Trophoblast cell (in vitro differentiated cells and primary cell): Measurements from ENCODE around the gene FRMD4A.
A peak's percentile ranks its signal among the peaks of the same experiment; 100 is the strongest.

Experiments
- DNase-seq, 2 donors: peaks; one replicate each; pipeline ENCODE4 v3.0.0-alpha.2; 2016
- H2AFZ ChIP-seq: 2 replicates; pipeline ENCODE4 v1.6.1; 2013; ENCODE audit warnings: low read length, moderate library complexity, mild to moderate bottlenecking; ENCODE audit not compliant: insufficient read depth, poor library complexity
- H2AK5ac ChIP-seq: 2 replicates; pipeline ENCODE4 v1.6.1; 2013; ENCODE audit warnings: mild to moderate bottlenecking, low read length
- H2BK120ac ChIP-seq: 2 replicates; pipeline ENCODE4 v1.6.1; 2013; ENCODE audit warnings: low read length, mild to moderate bottlenecking, moderate library complexity; ENCODE audit not compliant: insufficient read depth, poor library complexity
- H2BK12ac ChIP-seq: 2 replicates; pipeline ENCODE4 v1.6.1; 2013; ENCODE audit warnings: mild to moderate bottlenecking, low read length, moderate library complexity
- H2BK5ac ChIP-seq: 2 replicates; pipeline ENCODE4 v1.6.1; 2013; ENCODE audit warnings: low read length, low read depth, moderate library complexity, mild to moderate bottlenecking; ENCODE audit not compliant: poor library complexity
- H3K14ac ChIP-seq: 2 replicates; pipeline ENCODE4 v1.6.1; 2013; ENCODE audit warnings: mild to moderate bottlenecking, low read length
- H3K18ac ChIP-seq: 2 replicates; pipeline ENCODE4 v1.6.1; 2013; ENCODE audit warnings: mild to moderate bottlenecking, low read length
- H3K23ac ChIP-seq: 2 replicates; pipeline ENCODE4 v1.6.1; 2013; ENCODE audit warnings: low read length
- H3K27ac ChIP-seq: 2 replicates; pipeline ENCODE4 v1.5.1; 2013; ENCODE audit warnings: low read depth, mild to moderate bottlenecking, inconsistent platforms, low read length, moderate library complexity
- H3K27me3 ChIP-seq: 2 replicates; pipeline ENCODE4 v1.6.1; 2013; ENCODE audit warnings: inconsistent platforms, mild to moderate bottlenecking, low read length, moderate library complexity; ENCODE audit not compliant: insufficient read depth
- H3K36me3 ChIP-seq, 2 experiments: 1 replicate in 1 of 2; 2 replicates in 1 of 2; pipeline ENCODE4 v1.6.1; 2013; ENCODE audit warnings: low read length in 2 of 2, mild to moderate bottlenecking in 2 of 2, moderate library complexity in 1 of 2; ENCODE audit not compliant: insufficient read depth in 2 of 2, control insufficient read depth in 1 of 2
- H3K4ac ChIP-seq: 2 replicates; pipeline ENCODE4 v1.6.1; 2013; ENCODE audit warnings: low read depth, mild to moderate bottlenecking, low read length, moderate library complexity
- H3K4me1 ChIP-seq, 2 experiments: 1 replicate in 1 of 2; 2 replicates in 1 of 2; pipeline ENCODE4 v1.6.1; 2013; ENCODE audit warnings: low read length in 2 of 2, mild to moderate bottlenecking in 2 of 2, moderate library complexity in 1 of 2; ENCODE audit not compliant: insufficient read depth in 2 of 2, control insufficient read depth in 1 of 2
- H3K4me2 ChIP-seq: 2 replicates; pipeline ENCODE4 v1.6.1; 2013; ENCODE audit warnings: inconsistent platforms, mild to moderate bottlenecking, low read length, moderate library complexity
- H3K4me3 ChIP-seq: 2 replicates; pipeline ENCODE4 v1.5.1; 2013; ENCODE audit warnings: mild to moderate bottlenecking, low read depth, low read length, inconsistent platforms
- H3K79me1 ChIP-seq: one replicate; pipeline ENCODE4 v1.6.1; 2013; ENCODE audit warnings: low read length
- H3K79me2 ChIP-seq: 2 replicates; pipeline ENCODE4 v1.6.1; 2013; ENCODE audit warnings: low read length, mild to moderate bottlenecking; ENCODE audit not compliant: control insufficient read depth, insufficient read depth, poor library complexity
- H3K9ac ChIP-seq: 2 replicates; pipeline ENCODE4 v1.6.1; 2013; ENCODE audit warnings: mild to moderate bottlenecking, low read length
- H3K9me3 ChIP-seq: 2 replicates; pipeline ENCODE4 v1.6.1; 2013; ENCODE audit warnings: low read depth, mild to moderate bottlenecking, control low read depth, inconsistent platforms, low read length; ENCODE audit not compliant: insufficient read depth
- H4K12ac ChIP-seq: 2 replicates; pipeline ENCODE4 v1.6.1; 2013; ENCODE audit warnings: low read depth, mild to moderate bottlenecking, low read length, moderate library complexity
- H4K8ac ChIP-seq: 2 replicates; pipeline ENCODE4 v1.6.1; 2013; ENCODE audit warnings: low read depth, mild to moderate bottlenecking, low read length, moderate library complexity
- H4K91ac ChIP-seq: one replicate; pipeline ENCODE4 v1.6.1; 2013; ENCODE audit warnings: low read depth, mild to moderate bottlenecking, low read length, moderate library complexity
- WGBS: extraction: QIAGEN DNeasy Blood & Tissue Kit; methylation state at CpG from one replicate; pipeline ENCODE4 v1.1.7; 2013; ENCODE audit warnings: missing lambda C conversion rate; ENCODE audit not compliant: insufficient read length, insufficient coverage; ENCODE audit errors: extremely low coverage; 5-methylcytosine and 5-hydroxymethylcytosine counted together

FRMD4A gene

DNA sequence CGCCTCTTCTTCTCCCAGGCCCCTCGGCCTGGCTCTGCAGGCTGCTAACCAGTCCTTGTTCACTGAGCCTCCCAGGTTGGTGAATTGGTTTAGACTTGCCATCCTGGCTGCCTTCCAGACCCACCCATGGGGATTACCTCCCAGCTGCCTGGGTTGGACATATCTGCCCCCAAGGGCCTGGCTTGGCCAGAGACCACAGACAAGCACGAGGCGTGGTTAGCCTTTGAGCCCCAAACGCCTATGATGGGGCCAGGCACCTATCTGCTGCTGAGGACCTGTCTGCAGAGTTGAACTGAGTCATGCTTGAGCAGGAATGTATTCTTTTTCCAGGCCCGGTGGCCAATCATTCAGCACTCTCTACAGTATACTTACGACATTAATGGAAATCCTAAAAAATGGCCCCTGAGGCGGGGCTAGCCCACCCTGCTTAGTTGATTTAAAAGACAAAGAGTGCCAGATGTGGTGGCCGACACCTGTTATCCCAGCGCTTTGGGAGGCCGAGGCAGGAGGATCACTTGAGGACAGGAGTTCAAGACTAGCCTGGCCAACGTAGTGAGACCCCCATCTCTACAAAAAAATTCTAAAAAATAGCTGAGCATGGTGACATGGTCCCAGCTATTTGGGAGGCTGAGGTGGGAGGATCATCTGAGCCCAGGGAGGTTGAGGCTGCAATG, 361.5 kb downstream of the FRMD4A start:
- H3K79me2 ChIP-seq = no peaks in the 10 kb centered on the region
- H4K8ac ChIP-seq = no peak overlapping the region
- no CpG with 5 or more reads among the region's 12 CpGs for WGBS
- H3K27me3 ChIP-seq = no peaks in the 10 kb centered on the region
- H2BK5ac ChIP-seq = no peak overlapping the region
- H2AK5ac ChIP-seq = no peak overlapping the region
- H3K4me1 ChIP-seq = peaks cover 5 to 6% of the 10 kb centered on the region in 2 experiments
- no peak overlapping the region for H3K4ac ChIP-seq
- no peak overlapping the region for H2BK120ac ChIP-seq
- no peaks in the 10 kb centered on the region for H3K79me1 ChIP-seq
- no peak overlapping the region for H3K4me2 ChIP-seq
- H4K91ac ChIP-seq = no peak overlapping the region
- H4K12ac ChIP-seq = no peak overlapping the region
- H3K9ac ChIP-seq = no peak overlapping the region
- H3K18ac ChIP-seq = no peak overlapping the region
- H3K36me3 ChIP-seq = no peaks in the 10 kb centered on the region
- H2BK12ac ChIP-seq = no peak overlapping the region
- H3K23ac ChIP-seq = no peak overlapping the region
- no peak for DNase-seq
- H3K27ac ChIP-seq = no peak overlapping the region
- H2AFZ ChIP-seq = no peak overlapping the region
- H3K9me3 ChIP-seq = peaks cover 2% of the 10 kb centered on the region
- H3K14ac ChIP-seq = no peak overlapping the region
- H3K4me3 ChIP-seq = no peak overlapping the region

DNA sequence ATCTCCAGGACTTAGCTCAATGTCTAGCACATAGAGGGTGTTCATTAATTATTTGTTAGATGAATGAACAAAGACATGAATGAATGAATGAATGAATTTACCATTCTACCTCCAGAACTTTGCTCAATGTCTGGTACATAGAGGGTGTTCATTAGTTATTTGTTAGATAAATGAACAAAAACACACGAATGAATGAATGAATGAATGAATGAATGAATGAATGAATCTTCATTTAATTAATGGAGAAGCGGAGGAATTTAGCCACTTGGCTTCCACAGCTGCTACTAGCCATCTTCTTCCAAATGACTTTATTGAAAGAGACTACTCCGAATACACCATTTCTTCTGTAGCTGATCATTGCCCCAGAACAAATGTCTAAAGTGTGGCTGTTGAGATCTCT, 368.9 kb downstream of the FRMD4A start:
- H3K4me3 ChIP-seq = no peak overlapping the region
- no peaks in the 10 kb centered on the region for H3K27me3 ChIP-seq
- no peak overlapping the region for H2BK120ac ChIP-seq
- no peak overlapping the region for H3K9ac ChIP-seq
- H3K4me1 ChIP-seq = peaks cover 2 to 11% of the 10 kb centered on the region in 2 experiments
- H3K14ac ChIP-seq = no peak overlapping the region
- no peak for DNase-seq
- H3K4ac ChIP-seq = no peak overlapping the region
- no peak overlapping the region for H3K18ac ChIP-seq
- no peak overlapping the region for H2AFZ ChIP-seq
- no peaks in the 10 kb centered on the region for H3K79me2 ChIP-seq
- H3K9me3 ChIP-seq = peaks cover 2% of the 10 kb centered on the region
- H2BK5ac ChIP-seq = no peak overlapping the region
- H3K4me2 ChIP-seq = no peak overlapping the region
- WGBS = no CpG with 5 or more reads among the region's 3 CpGs
- H3K36me3 ChIP-seq = no peaks in the 10 kb centered on the region
- H3K79me1 ChIP-seq = peaks cover 2% of the 10 kb centered on the region
- no peak overlapping the region for H3K23ac ChIP-seq
- no peak overlapping the region for H2AK5ac ChIP-seq
- no peak overlapping the region for H4K8ac ChIP-seq
- H4K12ac ChIP-seq = no peak overlapping the region
- H3K27ac ChIP-seq = no peak overlapping the region
- no peak overlapping the region for H4K91ac ChIP-seq
- H2BK12ac ChIP-seq = no peak overlapping the region

DNA sequence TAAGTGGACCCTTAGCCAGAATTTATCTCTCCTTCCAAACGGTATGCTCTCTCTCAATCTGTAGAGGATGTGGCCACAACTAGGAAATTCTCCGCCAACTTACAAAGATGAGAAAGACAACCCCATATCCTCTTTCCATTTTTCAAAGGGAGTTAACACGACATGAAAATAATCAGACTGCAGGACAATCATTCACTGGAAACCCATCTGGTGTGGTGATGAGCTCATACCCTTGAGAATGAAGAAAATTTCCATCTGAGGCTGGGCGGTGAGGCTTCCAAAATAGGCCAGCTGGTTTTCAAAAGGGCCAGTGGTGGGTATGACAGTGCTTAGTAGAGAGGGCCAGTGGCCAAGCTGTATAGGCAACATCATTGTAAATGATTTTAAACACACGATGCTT, 369.6 kb downstream of the FRMD4A start:
- no peak overlapping the region for H3K9ac ChIP-seq
- no peak overlapping the region for H3K27ac ChIP-seq

DNA sequence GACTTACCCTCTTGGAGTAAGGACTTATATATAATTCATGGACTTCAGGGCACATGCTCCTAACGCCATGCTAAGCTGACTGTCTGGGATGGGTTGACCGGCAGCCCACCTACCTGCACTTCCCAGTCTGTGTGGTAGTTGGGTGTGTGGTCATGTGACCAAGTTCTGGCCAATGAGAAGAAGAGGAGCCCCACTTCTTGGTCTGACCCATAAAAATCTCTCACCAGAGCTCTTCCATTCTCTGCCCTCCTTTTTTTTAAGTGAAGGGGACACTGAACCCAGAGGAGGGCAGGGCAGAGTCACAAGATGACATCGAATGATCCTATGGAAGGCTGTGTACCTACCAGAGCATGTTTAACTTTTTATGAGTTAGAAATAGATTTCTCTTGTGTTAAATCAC, 370.1 kb downstream of the FRMD4A start:
- no CpG with 5 or more reads among the region's 3 CpGs for WGBS
- Histone ChIP-seq H3K4me1 (peaks cover 2 to 11% of the 10 kb centered on the region in 2 experiments), H3K27me3 (no peaks in the 10 kb centered on the region), H3K4me2 (no peak overlapping the region), H3K79me2 (no peaks in the 10 kb centered on the region), H3K4me3 (no peak overlapping the region), H3K4ac (no peak overlapping the region), H3K9me3 (peaks cover 2% of the 10 kb centered on the region), H3K79me1 (peaks cover 2% of the 10 kb centered on the region), H4K12ac (no peak overlapping the region), H4K91ac (peak overlapping the region; percentile 54), H2BK120ac (no peak overlapping the region), H4K8ac (no peak overlapping the region), H2AK5ac (peak overlapping the region; percentile 64), H3K18ac (no peak overlapping the region), H2BK12ac (peak overlapping the region; percentile 74), H3K36me3 (no peaks in the 10 kb centered on the region), H2AFZ (peak overlapping the region; percentile 53), H3K9ac (no peak overlapping the region), H2BK5ac (peak overlapping the region; percentile 44), H3K14ac (no peak overlapping the region), H3K23ac (no peak overlapping the region), H3K27ac (no peak overlapping the region)
- no peak for DNase-seq

More for the DNA sequence above, 369.6 kb downstream of the FRMD4A start:
- no peaks in the 10 kb centered on the region for H3K27me3 ChIP-seq
- H2AK5ac ChIP-seq = no peak overlapping the region
- no peak overlapping the region for H3K23ac ChIP-seq
- peaks cover 2% of the 10 kb centered on the region for H3K79me1 ChIP-seq
- no peak overlapping the region for H3K4me2 ChIP-seq
- H3K14ac ChIP-seq = no peak overlapping the region
- no peak overlapping the region for H2BK12ac ChIP-seq
- no CpG with 5 or more reads among the region's 5 CpGs for WGBS
- H3K9me3 ChIP-seq = peaks cover 2% of the 10 kb centered on the region
- H3K79me2 ChIP-seq = no peaks in the 10 kb centered on the region
- H3K18ac ChIP-seq = no peak overlapping the region
- H3K4me3 ChIP-seq = no peak overlapping the region
- H4K91ac ChIP-seq = no peak overlapping the region
- H4K8ac ChIP-seq = no peak overlapping the region
- no peak overlapping the region for H4K12ac ChIP-seq
- no peak overlapping the region for H2AFZ ChIP-seq
- no peak overlapping the region for H2BK5ac ChIP-seq
- DNase-seq = peak; percentile 19 to 72
- H3K4me1 ChIP-seq = peaks cover 2 to 11% of the 10 kb centered on the region in 2 experiments
- H3K4ac ChIP-seq = no peak overlapping the region
- no peaks in the 10 kb centered on the region for H3K36me3 ChIP-seq
- no peak overlapping the region for H2BK120ac ChIP-seq
